NCI-H2029 (cell line): ENCODE data around the gene RTN4RL2.

ENCODE experiments used
- DNase-seq: peaks from one replicate; lab custom pipeline; 2025; lab: John Stamatoyannopoulos, UW

Gene RTN4RL2

DNA sequence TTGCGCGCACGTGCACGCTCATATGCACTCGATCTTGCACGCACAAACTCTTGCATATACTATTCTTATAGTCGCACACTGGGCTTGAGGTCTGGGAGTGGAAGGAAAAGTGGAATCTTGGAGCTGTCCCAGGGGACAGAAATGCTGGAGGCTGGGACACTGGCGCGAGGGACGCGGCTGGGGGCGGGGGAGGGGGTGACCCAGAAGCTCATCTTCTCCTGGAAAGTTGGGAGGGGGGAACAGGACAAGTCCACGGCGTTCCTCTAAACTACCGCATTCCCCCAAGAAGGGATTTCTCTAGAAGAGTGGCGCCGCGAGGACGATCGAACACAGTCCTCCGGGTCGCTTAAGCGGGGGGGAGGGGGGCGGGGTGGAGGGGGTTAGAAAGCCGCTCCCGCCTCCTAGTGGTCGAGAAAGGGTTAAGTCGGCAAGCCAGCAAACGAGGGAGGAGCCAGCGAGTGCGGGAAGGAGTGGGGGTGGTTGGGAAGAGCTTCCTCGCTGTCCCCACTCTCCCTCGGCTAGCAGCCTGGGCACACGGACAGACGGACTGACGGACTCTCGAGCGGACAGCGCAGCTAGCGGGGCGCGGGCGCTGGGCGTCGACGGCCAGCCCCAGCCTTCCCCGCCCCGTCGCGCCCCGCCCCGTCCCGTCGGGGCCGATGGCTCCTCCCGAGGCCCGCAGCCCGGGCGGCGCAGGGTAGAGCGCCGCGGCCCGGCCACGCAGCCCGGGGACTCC is at the start of gene RTN4RL2:
TSS of gene RTN4RL2 (plus strand) at position 507 of the 736 bp plus-strand sequence. CDS start 338 bp downstream, outside the sequence.
- peak; percentile 50 for DNase-seq

DNA sequence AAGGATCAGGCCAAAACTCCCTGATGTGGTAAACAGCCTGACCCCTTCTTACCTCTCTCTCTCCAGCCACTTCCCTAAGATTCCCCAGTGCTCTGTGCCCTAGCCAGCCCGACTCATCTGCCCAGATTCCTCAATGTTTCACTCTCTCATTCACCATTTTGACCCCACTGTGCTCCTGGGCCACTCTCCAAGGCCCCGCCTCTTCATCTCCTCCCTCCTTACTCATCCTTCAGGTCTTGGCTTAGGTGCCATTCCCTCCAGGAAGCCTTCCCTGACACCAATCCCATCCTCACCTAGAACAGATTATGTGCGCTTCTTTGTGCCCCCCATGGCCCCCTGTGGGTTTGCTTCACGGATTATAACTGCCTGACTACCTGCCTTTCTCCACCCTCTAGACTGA is 46.6 kb upstream of the RTN4RL2 start:
- DNase-seq: no peak

DNA sequence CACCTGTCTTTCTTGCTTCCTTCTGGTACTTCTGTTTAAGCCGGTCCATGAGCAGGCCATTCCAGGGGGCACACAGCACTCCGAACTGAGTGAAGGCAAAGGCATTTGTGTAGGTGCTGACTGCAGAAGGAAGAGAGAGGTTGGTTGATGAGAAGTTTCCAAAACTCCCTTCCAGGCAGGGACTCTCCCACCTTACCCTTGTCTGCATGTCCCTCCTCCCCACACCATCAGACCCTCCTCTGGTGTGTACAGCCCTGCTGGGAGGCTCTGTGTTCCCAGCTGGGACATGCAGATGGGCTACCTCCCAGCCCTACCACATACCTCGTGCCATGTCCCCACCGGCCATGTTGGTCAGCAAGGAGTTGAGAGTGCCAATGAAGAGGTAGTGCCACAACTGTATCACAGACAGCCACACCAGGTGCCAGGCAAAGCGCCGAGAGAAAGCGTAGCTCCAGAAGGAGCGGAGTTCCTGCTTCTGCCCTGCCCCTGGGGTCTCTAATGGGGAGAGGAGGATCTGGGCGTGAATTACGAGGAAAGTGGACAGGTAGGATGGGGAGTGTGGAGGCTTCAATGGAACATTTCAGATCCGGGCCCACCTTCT is 45.6 kb upstream of the RTN4RL2 start:
- no peak for DNase-seq

DNA sequence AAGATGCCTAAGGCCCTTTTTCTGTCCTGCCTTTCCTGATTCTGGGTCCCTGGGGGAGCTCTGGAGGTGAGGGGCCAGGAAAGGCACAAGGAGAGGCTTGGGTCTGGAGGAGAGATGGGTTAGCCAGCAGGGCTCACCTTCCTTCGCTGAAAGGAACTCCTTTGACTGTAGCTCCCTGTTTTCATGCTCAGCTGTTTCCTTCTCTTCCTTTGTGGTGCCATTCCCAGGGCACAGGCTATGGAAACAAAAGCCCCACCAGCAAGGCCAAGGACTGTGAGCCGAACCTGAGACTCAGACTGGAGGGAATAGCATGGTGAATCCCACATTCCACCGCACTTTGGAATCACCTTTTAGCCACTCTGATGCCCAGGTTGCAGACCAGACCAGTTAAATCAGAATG is 43.9 kb upstream of the RTN4RL2 start:
- no peak for DNase-seq

DNA sequence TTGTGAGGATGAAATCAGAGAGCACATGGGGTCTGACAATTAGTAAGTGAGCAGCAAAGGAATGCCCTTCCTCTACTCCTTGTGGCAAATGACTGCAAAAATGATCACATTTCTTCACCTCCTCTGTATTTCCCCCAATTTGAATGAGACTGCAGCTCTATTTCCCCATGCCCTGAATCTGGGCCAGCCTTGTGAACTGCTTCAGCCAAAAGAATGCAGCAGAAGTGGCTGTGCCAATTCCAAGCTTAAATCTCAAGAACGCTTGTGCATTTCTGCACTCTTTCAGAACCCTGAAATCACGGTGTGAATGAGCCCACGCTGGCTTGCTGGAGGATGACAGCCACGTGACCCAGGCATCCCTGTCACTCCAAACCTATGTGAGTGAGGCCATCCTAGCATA is 43.3 kb upstream of the RTN4RL2 start:
- DNase-seq: no peak

DNA sequence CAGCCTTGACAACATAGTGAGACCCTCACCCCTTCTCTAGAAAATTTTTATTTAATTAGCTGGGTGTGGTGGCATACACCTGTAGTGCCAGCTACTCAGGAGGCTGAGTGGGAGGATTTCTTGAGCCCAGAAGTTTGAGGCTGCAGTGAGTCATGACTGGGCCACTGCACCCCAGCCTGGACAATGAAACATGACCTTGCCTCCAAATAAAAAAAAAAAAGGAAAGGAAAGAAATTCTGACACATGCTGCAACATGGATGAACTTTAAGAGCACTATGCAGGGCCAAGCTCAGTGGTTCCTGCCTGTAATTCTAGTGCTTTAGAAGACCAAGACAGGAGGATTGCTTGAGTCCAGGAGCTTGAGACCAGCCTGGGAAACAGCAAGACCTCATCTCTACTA is 42.2 kb upstream of the RTN4RL2 start:
- no peak for DNase-seq

DNA sequence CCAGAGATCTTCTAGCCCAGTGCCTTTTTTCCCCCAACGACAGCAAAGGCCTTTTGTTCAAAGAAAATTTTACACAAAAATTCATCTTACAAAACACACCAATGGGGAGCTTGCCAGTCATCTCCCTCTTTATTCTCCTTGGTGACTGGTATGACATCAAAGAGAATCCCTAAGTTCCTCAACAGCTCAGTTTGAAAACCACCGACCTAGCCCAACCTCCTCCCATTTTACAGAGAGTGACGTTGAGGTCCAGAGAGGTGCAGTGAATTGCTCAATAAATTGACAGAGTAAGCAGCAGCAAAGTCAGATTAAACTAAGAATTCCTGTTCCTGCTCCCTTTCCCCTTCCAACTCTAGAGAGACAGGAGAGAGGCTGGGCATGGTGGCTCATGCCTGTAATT is 41.2 kb upstream of the RTN4RL2 start:
- DNase-seq: no peak

DNA sequence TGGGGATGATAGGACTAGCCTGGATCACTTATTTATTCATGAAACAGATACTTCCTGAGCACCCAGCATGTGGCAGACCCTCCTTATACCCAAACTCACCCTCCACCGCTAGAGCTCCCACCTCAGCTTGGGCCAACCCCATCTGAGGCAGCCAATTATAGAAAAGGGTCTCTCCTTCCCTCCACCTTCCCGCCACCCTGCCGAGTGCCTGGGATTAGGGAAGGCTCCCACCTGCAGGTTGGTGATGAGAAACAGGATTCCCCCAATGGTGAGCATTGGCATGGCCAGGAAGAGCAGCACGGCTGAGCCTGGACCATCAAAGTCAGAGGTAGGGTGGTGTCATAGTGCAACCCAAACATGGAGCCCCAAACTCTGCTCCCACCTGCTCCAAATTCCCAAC is 39.3 kb upstream of the RTN4RL2 start:
- no peak for DNase-seq

DNA sequence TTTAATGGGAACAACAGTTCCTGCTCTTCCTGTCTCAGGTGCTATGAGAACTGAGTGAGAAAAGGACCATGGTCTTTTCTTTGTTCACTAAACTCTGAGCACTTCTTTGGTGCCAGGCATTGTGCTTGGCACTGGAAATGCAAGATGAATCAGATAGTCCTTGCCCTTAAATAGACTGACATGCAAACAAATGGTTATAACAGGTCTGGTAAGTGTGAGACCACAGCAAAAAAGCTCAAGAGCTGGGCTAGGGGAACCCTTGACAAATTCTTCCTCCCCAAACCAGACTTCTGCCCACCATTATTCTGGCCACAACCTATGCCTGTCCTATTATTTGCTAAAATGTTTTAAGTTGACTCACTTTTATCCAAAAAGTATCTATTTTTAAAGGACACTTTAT is 38.5 kb upstream of the RTN4RL2 start:
- DNase-seq: no peak

DNA sequence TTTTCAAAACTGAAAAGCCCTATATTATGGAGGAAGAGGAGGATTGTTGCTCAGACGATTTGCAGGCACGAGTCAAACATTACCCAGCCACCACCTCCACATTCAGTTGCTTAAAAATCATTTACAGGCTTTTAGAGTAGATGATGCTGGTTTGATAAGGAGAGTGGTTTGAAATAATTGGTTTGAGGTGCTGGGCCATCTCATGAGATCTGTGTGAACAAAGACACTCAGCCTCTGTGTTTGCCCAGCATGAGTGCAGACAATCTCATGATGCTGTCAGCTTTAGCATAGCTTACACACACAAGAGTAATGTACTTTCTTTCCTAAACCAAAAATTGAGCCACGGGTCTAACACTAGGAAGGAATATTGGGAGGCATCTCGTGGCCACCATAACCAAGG is 37.7 kb upstream of the RTN4RL2 start:
- no peak for DNase-seq

DNA sequence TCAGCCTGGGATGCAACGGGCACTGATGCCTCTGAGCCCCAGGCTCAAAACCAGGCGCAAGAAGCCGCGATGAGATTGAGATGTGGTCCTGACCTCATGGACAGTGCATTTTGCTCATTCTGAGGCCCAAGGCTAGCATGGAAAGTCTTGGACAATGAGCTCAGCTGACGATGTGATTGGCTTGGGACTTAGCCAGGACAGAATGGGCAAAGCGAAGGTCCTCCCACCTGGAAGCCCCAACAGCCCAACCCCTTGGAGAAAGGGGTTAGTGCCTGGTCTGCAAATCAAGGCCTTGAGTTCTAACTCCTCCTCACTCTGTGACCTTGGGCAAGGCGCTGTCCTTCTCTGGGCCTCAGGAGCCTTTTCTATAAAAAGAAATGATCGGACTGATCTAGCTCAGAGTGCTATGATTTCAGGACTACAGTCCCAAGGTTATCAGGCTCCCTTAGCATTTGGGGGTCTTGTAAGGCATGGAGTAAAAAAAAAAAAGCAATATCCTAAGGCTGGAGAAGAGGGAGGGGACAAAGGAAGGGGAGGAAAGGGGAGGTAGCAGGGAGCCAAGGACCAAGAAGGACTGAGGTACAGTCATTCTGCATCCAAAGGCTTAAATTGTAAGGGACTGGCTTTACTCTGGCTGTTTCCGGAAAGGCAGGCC is 36.1 kb upstream of the RTN4RL2 start:
- DNase-seq: no peak

DNA sequence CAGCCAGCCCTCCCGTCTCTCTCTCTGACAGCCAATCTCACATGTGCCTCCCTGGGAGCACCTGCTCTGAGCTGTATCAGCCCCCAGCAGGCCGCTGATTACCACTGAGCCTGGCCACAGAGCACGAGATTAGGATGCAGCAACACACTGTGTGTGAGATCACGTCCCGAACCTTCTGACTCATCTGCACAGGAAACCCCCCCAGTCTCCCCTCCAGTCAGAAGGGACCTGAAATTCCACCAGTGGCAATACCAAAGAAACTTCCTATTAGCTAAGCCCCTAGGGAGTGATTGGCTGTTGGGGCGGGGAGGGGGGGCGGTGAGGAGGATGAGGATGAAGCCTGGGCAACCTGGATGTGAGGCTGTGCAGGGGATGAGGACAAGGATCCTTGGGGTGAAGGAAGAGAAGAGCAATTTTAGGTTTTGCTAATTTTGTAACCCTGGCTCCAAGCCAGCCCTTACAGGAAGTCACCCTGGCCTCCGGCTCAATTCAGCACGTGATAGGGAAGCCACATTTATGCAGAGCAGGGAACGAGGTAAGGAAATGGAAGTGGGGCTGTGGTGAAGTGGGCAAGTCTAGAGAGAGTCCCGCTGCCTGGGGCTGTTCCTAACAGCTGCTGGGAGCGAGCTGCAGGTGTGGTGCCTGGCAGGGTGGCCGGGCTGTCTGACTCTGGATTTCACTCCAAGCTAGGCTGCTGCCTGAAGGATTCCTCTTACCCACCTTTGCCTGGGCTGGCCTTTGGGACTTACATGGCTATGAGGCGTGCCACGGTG is 35.4 kb upstream of the RTN4RL2 start:
- DNase-seq: peak; percentile 30

DNA sequence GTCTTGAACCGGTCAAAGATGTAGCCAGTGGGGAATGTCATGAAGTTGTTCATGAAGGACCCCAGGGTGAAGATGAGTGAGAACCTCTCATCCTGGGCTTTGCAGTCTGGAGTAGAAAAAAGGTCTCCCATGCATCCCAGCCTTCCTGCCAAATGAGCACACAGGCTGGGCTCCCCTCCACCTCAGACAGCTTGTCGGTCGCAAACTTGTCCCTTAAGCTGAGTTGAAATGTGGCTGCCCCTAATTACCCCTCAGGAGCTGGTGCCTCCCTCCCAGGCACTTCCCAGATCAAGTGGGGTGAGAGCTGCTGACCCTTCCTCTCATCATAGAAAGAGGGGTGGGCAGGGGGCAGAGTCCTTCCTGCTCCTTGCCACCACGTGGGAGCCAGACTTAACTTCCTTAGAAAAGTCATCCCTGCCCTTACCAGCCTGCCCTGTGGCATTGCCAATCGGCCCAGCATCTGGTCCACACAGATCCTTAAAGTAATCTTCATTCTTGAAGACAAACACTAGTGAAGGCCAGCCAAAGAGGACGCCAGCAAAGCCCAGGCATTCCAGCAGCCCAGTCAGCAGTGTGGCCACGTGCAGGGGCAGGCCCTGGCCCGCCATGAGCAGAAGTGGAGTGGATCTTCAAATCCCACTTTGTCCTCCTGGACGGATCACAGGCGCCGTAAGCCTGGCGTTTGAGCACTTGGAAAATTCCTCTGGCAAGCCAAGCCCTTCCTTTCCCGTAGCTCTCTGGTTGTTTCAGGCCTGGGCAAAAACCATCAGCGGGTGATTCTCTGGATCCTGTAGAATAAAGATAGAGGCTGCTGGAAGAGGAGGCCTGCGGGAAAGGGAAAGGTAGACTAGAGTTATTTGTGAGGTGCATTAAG is 34.5 kb upstream of the RTN4RL2 start:
- DNase-seq: no peak

DNA sequence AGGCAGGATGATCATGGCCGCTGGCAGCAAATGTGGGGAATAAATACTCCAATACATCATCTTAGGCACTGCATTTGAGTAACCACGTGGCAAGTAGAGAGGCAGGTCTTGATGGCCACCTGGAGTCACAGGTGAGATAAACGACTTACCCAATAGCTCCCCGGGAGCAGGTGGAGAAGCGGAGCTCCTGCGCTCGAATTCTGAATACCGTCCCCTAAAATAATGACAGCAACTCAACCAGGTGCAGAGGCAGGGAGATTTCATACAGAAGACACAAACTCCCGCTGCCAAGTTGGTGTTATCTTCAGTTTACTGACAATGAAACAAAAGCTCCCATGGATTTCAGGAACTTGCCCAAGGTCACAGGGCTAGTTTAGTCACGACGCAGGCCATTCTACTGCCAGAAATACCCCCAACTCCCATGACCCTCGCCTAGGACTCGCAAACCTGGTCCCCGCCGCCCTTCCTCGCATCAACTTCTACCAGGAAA is 33.8 kb upstream of the RTN4RL2 start:
- DNase-seq: no peak

DNA sequence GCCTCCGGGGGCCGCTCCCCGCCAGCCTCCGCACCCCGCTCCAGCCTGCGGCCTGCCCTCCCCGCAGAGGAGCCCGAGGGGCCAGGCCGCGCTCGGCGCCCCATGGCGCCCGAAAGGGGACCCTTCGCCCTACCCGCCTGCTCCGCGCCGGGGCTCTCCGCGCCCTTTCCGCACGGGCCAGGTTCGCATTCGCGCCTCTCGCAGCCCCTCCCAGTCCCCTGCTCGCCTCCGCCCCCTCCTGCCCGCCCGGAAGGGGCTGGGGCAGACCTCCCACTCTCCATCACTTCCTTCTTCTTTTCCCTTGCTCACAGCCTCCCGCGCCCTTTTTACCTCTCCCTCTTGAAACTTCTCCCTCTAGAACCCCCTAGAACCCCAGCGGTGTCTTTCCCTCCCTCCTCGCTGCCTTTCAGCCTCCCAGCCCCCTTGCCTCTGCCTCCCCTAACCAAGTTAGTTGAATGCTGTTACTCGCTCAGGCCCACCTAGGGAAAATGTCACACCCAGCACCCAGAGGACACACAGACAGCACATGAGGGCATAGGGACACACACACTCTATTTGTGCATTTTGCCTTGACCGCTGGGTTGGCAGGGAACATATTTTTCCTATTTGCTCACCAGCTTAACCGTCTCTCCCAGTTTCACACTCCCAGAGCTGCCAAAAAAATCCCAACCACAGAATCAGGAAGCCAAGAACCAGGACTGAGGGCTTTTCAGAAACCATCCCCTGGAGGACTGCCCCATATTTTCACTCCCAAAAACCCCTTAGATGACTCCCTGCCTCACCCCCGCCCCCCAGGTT is 33.2 kb upstream of the RTN4RL2 start, which contains the start of gene SLC43A3:
TSS of gene SLC43A3 (minus strand) at position 193 of the 798 bp plus-strand sequence. CDS start 949 bp downstream, outside the sequence.
- DNase-seq: peak; percentile 18

DNA sequence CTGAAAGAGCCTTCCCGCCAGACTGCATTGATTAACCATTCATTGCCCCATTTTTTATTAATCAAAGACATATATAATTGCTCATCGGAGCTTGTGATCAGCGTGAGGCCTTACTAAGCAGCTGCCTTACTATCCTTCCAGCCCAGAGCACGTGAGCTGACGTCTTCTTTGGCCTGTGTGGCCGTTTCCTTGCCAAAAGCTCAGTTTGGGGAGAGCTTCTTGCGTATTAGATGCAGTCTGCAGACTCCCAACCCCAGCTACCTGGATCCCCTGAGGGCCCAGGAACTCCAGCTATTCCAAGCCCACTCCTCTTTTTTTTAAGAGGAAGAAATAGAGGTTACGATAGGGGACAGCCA is 32.6 kb upstream of the RTN4RL2 start:
- no peak for DNase-seq

DNA sequence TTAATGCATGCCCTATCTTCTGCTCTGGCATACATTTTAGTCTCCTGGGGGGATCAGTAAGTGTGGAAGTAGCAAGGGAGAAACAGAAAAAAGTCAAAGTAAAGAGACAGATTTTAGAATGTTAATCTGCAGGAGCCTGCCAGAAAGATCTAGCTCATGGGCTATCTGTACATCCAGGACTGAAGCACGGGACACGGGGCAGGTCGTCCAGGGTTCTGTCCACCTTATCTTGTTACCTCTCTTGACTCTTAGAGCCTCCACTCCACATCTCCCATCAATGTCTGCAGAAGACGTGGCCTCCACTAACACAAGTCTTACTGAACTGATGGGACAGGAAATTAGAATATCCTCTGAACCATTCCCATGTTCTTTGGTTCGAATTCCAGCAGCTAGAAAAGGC is 31.7 kb upstream of the RTN4RL2 start:
- DNase-seq: no peak

DNA sequence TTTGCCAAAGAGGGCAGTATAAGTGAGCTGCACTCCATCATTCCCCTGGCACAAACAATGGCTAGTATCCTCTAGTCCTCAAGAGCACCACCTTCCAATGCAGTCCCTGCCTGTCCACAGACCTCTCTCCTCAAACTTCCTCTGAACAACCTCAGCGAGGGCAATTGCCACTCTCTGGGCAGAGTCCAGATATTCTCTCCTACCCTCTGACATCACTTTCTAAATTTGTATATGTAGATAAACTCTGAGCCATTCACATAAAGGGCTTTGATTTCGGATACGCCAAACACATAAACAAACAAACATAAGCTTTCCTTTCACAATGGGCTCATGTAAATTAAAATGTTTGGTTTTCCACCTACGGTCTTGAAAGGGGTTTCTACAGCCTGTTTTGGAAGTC is 30.4 kb upstream of the RTN4RL2 start:
- DNase-seq: peak; percentile 78

DNA sequence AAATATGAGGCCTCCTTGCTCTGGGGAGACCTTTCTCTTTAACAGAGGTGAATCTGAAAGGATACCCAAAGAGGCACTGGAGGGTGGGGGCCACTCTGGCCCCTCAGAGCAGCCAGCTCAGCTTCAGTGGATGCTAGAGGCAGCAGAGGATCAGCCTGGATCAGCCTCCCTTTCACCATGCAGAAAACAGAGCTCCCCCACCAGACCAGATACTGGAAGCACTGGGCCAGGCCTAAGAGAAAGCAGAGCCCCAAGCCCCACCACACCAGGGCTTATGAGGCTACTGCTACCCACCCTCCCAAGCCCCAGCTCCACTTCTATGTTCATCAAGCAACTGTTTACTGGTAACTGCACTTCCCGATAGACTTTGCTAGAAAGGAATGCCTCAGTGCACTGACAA is 29.4 kb upstream of the RTN4RL2 start:
- no peak for DNase-seq

DNA sequence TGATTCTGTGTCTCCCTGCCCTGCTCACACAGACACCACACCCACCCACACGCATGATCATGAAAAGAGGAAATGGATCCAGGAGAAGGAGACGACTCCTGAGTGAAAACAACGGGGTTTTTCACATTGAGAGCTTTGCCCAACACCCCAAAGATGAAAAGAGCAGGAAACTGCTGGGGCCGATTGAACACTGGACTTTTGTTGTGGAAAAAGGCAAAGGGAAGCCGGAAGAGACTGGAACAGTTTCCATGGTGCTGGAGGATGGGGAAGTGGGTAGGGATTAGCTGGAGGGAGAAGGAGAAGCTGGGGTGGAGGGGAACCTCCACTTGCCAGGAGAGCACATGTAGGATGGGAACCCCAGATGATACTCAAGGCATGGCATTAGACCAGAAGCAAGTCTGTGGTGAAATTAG is 28.2 kb upstream of the RTN4RL2 start:
- DNase-seq: no peak
